ENCODE measurements around the gene SIGLEC9.

SIGLEC9 gene

DNA sequence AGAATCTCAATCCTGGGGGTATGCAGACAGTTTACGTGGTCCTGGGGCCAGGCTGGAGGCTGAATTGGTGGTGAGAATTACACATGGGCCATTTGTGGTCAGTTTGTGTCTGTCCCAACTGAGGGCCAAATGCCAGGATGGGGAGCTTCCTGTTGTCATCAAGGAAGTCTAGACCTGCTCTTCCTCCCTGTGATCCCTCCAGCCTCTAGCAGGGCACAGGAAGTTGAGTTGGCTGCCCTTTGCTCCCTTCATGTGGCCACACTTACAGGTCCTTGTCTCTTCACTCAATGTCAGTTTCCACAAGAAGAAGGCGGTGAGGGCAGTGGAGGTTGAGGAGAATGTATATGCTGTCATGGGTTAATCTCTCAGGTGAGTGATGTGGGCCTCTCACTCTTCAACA is 47.5 kb downstream of the SIGLEC9 start:
- DNase-seq (ENCODE audit: insufficient read length): no peak
- no peak for TF ChIP-seq TAF1 (IDR thresholded peaks at IDR 0.05; ENCODE audit: borderline replicate concordance, low read depth, low read length)
- no peak for TF ChIP-seq POLR2A (IDR thresholded peaks at IDR 0.05; ENCODE audit: low read depth, low read length)
- no peak for TF ChIP-seq POLR2AphosphoS5 (IDR thresholded peaks at IDR 0.05; ENCODE audit: low read depth, low read length)
- FAIRE-seq: no peak

DNA sequence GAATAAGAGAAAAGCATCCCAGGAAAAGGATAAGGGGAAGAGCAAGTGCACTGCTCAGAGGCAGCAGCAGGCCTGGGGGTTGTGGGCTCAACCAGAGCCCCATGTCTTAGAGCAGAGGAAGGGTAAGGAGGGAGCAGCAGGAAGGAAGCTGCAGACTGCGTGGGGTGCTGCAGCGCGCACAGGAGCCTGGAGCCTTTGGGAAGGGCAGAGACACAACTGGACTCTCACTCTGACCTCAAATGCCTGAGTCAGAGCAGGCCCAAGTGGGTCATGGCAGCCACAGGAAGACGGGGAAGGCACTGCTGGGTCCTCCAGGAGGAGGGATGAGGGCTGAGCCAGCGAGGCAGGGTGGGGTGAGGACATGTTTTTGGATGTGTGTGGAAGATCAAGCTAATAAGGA is 49.0 kb downstream of the SIGLEC9 start:
- TF ChIP-seq POLR2AphosphoS5 (IDR thresholded peaks at IDR 0.05; ENCODE audit: low read depth, low read length) (no peak), TAF1 (IDR thresholded peaks at IDR 0.05; ENCODE audit: borderline replicate concordance, low read depth, low read length) (no peak), POLR2A (IDR thresholded peaks at IDR 0.05; ENCODE audit: low read depth, low read length) (no peak)
- FAIRE-seq (no peak), DNase-seq (ENCODE audit: insufficient read length) (no peak)

DNA sequence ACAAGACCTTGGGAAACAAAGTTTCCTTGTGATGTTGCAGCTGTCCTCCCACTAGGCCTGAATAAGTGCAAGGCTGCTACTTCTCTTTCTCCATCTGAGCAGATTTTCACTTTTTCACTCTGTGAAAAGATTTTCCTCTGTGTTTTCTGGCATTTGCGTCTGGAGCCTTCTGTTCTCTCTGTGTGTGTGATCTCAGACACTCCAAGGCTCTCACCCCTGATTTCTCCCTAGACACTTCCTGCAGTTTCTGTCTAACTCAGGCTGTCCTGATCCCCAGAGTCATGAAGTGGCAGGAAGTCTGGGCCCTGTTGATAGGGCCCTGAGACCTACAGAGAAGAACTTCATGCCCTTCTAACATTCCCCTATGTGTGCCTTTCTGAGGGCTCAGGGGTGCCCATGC is 54.5 kb downstream of the SIGLEC9 start:
- no peak for DNase-seq (ENCODE audit: insufficient read length)
- TF ChIP-seq POLR2A (IDR thresholded peaks at IDR 0.05; ENCODE audit: low read depth, low read length) (no peak), POLR2AphosphoS5 (IDR thresholded peaks at IDR 0.05; ENCODE audit: low read depth, low read length) (no peak), TAF1 (IDR thresholded peaks at IDR 0.05; ENCODE audit: borderline replicate concordance, low read depth, low read length) (no peak)
- FAIRE-seq: no peak

Measured in GM12892 (cell line).